Lower leg skin (tissue), 4 donors: Measurements from ENCODE around the gene ATP4A. TPM values are rescaled to one million over a fixed set of nuclear protein-coding genes. Genes with fewer than 3 reads are reported as not detected.

Experiments
- DNase-seq, 2 donors: peaks; one replicate each; pipeline ENCODE4 v3.0.0-alpha.2; 2019; ENCODE audit warnings: low spot score in 2 of 2
- H3K4me3 ChIP-seq: fragments of 200-600 bp; sonication (generic); 2 replicates; pipeline ENCODE4 v1.5.1; 2017; ENCODE audit warnings: mild to moderate bottlenecking, low read depth; ENCODE audit not compliant: poor library complexity, severe bottlenecking
- POLR2A ChIP-seq, 2 donors: fragments of 450-650 bp; IDR thresholded peaks; one replicate each; pipeline ENCODE4 v1.6.1; 2016 to 2017; ENCODE audit warnings: antibody characterized with exemption in 2 of 2, mild to moderate bottlenecking in 1 of 2, moderate library complexity in 1 of 2
- WGBS, 2 donors: methylation state at CpG; one replicate each; pipeline ENCODE4 v1.1.5; 2018; 5-methylcytosine and 5-hydroxymethylcytosine counted together
- intact Hi-C: fragments of 100-400 bp; cut with DNase I; formaldehyde crosslinking; loops from one replicate; pipeline ENCODE4 v1.15.0; 2023; ENCODE audit warnings: low total_unique reads
- total RNA-seq, 4 donors: library from RNA; depleted of rRNA; stranded (reverse); fragments of >200 nt; gene quantifications; one replicate each; pipeline ENCODE4 v1.1.0, GENCODE V29; 2016
- TF ChIP-seq, protein P1 (sequence below), 3 donors: fragments of 450-650 bp; IDR thresholded peaks; one replicate each; pipeline ENCODE4 v1.5.1; 2016; ENCODE audit warnings: antibody characterized with exemption in 3 of 3, mild to moderate bottlenecking in 3 of 3, moderate library complexity in 2 of 3

The ATP4A gene
- total RNA-seq, 4 donors from 2014 or later = not detected

DNA sequence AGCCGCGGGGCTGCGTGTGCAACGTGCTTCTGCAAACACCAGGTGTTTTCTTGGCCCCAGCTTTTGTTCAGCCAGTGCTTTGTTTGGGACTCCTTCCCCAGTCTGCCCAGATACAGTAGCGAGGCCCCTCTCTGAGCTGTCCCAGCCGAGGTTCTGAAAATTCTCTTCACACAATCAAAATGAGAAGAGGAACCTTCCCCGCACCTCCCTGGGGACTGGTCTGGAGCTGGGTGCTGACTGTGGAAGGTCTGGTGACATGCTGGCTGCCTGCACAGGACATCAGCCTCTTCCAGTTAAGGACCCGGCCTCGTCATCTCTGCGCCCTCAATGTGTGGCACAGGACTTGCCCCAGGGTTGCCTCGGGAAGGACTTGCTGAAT lies 4.2 kb downstream of the ATP4A start:
- 72 to 73% methylated on average over 11 of the region's 11 CpGs for WGBS, 2 donors
- H3K4me3 ChIP-seq = no peak overlapping the region
- intact Hi-C loops = no loop called here
- no peak for DNase-seq
- no peak for TF ChIP-seq POLR2A (IDR thresholded peaks at IDR 0.05)
- TF ChIP-seq, protein P1, sequence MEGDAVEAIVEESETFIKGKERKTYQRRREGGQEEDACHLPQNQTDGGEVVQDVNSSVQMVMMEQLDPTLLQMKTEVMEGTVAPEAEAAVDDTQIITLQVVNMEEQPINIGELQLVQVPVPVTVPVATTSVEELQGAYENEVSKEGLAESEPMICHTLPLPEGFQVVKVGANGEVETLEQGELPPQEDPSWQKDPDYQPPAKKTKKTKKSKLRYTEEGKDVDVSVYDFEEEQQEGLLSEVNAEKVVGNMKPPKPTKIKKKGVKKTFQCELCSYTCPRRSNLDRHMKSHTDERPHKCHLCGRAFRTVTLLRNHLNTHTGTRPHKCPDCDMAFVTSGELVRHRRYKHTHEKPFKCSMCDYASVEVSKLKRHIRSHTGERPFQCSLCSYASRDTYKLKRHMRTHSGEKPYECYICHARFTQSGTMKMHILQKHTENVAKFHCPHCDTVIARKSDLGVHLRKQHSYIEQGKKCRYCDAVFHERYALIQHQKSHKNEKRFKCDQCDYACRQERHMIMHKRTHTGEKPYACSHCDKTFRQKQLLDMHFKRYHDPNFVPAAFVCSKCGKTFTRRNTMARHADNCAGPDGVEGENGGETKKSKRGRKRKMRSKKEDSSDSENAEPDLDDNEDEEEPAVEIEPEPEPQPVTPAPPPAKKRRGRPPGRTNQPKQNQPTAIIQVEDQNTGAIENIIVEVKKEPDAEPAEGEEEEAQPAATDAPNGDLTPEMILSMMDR (IDR thresholded peaks at IDR 0.05) = no peak

- TF ChIP-seq, protein P1 (IDR thresholded peaks at IDR 0.05) = no peak
- no peak for TF ChIP-seq POLR2A (IDR thresholded peaks at IDR 0.05)
- H3K4me3 ChIP-seq = no peak overlapping the region
- DNase-seq = no peak
- WGBS, 2 donors = 30 to 40% methylated on average over 51 to 52 of the region's 53 CpGs
- intact Hi-C loops = no loop called here
Measured at GRCh38 chr19:35558400-35559280, 4.8 kb downstream of the ATP4A start.

DNA sequence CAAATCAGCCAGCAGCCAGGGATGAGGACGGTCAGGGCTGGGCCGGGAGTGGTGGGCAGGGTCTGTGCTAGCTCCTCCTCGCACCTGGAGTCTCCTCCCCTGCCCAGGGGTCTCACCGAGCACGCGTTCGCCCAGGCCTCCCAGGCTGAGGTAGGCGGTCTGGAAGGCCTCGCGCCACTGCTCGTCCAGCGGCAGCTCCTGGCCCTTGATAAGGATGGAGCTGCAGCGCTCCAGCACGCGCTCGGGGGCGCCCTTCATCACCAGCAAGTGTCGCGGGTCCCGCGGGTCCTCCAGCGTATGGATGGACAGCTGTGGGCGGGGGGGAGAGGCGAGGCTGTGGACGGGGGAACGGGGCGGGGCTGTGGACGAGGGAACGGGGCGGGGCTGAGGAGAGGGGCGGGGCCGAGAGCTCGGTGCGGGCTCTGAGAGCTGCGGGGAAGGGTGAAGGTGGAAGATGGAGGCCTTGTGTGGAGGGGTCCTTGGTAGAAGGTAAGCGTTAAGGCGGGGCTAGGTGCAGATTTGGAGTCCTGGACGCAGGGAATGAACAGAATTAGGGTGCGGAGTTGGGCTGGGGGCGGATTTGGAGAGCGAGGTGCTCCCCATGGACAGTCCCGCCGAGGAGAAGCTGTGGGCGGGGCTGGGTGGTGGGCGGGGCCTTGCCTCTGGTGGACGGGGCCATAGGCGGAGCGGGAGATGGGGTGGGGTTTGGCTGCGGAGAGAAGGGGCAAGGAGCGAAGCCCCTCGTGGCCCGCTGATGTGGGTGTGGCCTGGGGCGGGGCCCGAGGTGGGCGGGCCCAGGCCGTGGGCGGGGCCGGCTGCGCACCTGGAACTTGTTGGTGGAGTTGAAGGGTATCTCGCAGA lies 5.7 kb downstream of the ATP4A start:
- H3K4me3 ChIP-seq = peak overlapping the region; percentile 2
- 12 to 13% methylated on average over 43 to 47 of the region's 60 CpGs for WGBS, 2 donors
- peak in 1 of 2 donors; percentile 83 for DNase-seq
- TF ChIP-seq POLR2A (IDR thresholded peaks at IDR 0.05) = no peak
- TF ChIP-seq, protein P1 (IDR thresholded peaks at IDR 0.05) = no peak
- intact Hi-C loops = no loop called here

DNA sequence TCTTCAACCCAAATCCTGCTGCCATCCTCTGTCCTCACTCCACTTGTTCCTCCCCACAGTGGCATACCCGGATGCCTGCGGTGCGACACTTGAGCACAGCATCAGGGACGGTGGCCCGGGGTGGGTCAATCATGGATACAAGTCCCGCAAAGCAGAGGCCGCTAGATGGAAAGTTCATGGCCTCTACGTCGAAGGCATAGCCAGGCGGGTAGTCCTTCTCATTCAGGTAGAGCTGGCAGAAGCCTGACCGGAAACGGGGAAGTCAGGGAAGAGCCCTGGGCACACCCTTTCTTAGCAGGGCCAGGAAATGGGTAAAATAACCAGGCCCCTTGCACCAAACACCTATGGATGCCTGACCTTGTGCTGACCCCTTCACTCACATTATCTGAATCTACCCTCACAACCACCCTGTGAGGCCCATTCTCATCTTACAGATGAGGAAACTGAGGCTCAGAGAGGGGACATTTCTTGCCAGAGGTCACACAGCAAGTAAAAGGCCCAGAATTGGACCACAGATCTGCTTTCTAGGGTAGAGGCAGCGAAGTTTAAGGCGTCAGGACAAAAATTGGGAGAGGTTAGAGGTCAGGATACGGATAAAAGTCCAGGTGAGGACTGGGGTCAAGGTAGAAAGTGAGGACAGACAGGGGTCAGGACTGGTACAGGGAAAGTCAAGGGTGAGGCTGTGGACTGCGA lies 6.5 kb downstream of the ATP4A start:
- intact Hi-C loops = no loop called here
- TF ChIP-seq, protein P1 (IDR thresholded peaks at IDR 0.05) = no peak
- no peak for TF ChIP-seq POLR2A (IDR thresholded peaks at IDR 0.05)
- H3K4me3 ChIP-seq = no peak overlapping the region
- DNase-seq = no peak
- whole genome bisulfite sequencing, 2 donors = 81 to 87% methylated on average over 16 of the region's 16 CpGs

GRCh38 chr19:35556025-35556590 lies 7.3 kb downstream of the ATP4A start:
- H3K4me3 ChIP-seq = no peak overlapping the region
- 83 to 88% methylated on average over 9 of the region's 9 CpGs for WGBS, 2 donors
- TF ChIP-seq, protein P1 (IDR thresholded peaks at IDR 0.05) = no peak
- no peak for TF ChIP-seq POLR2A (IDR thresholded peaks at IDR 0.05)
- intact Hi-C loops = no loop called here
- no peak for DNase-seq
